ENCODE measurements around the gene FHOD3. TPM values are rescaled to one million over a fixed set of nuclear protein-coding genes. Genes with fewer than 3 reads are reported as not detected.

The FHOD3 gene
- total and polyA plus RNA-seq, 2 of the 13 experiments (the other 11 are each of a cell fraction or from before 2014, with no cell fraction given) = 0.07 TPM; not detected in 1

GRCh38 chr18:36391426-36392145 lies 94.1 kb downstream of the FHOD3 start (continued):
- no peak for TF ChIP-seq ZBTB10 (CRISPR knock-in tag; IDR thresholded peaks at IDR 0.05; ENCODE audit: borderline replicate concordance)
- no peak for TF ChIP-seq AKAP8 (CRISPR knock-in tag; IDR thresholded peaks at IDR 0.05)

- Histone ChIP-seq H4K20me1 (ENCODE audit: insufficient read depth, low read length) (no peaks in the 10 kb centered on the region), H3K36me3 (replicated peaks in 1 of 2; ENCODE audit: control insufficient read depth in 1 of 2, insufficient read depth in 2 of 2, low read length in 2 of 2) (no peaks in the 10 kb centered on the region), H2AFZ (ENCODE audit: low read length) (no peak overlapping the region), H3K9me3 (ENCODE audit: low read length) (peaks cover 16% of the 10 kb centered on the region), H3K27ac (ENCODE audit: extremely low read length, insufficient read depth, low read length) (no peak overlapping the region), H3K4me1 (ENCODE audit: insufficient read depth, low read length) (no peaks in the 10 kb centered on the region), H3K79me2 (ENCODE audit: insufficient read depth, low read length) (no peaks in the 10 kb centered on the region), H3K4me2 (ENCODE audit: low read depth, low read length) (no peak overlapping the region), H3K27me3 (ENCODE audit: control insufficient read depth in 1 of 2, insufficient read depth in 2 of 2, low read length in 2 of 2) (no peaks in the 10 kb centered on the region), H3K9ac (ENCODE audit: insufficient read depth, low read depth, low read length) (no peak overlapping the region), H3K4me3 (replicated peaks in 1 of 3; ENCODE audit: insufficient read depth in 1 of 3, low read depth in 2 of 3, low read length in 3 of 3) (no peak overlapping the region)
- ATAC-seq (no peak), FAIRE-seq (no peak), DNase-seq (ENCODE audit: low spot score) (no peak)
- in situ Hi-C loops (cut with HindIII; ENCODE audit: extremely low pct_ligation_motif_present, low pct_unique_long_range_greater_than_20kb) (no loop called here), intact Hi-C loops (cut with micrococcal nuclease; ENCODE audit: unreplicated experiment) (no loop called here)
- ChIA-PET CTCF (ENCODE audit: low intra/inter-chr PET ratio, low total read pairs) (no interaction called here), POLR2A (no interaction called here)
- no TSS peak for BruUV-seq (replicated peaks)
- 63% methylated on average over 4 of the region's 4 CpGs for WGBS (ENCODE audit: low lambda C conversion rate)
- TF ChIP-seq RORA (CRISPR knock-in tag; IDR thresholded peaks at IDR 0.05) = no peak
- no peak for TF ChIP-seq ZNF430 (CRISPR knock-in tag; IDR thresholded peaks at IDR 0.05)
- no peak for TF ChIP-seq KMT2B (CRISPR knock-in tag; IDR thresholded peaks at IDR 0.05)
- no peak for TF ChIP-seq BRF2 (CRISPR knock-in tag; IDR thresholded peaks at IDR 0.05)
- TF ChIP-seq ZBTB37 (CRISPR knock-in tag; IDR thresholded peaks at IDR 0.05) = no peak
- TF ChIP-seq BRD4 (CRISPR knock-in tag; IDR thresholded peaks at IDR 0.05) = no peak
- TF ChIP-seq NONO (IDR thresholded peaks at IDR 0.05) = no peak
- TF ChIP-seq NONO (CRISPR knock-in tag; conservative IDR thresholded peaks at IDR 0.05) = no peak
- no peak for TF ChIP-seq TCF12 (IDR thresholded peaks at IDR 0.05)
- TF ChIP-seq TCF12 (CRISPR knock-in tag; IDR thresholded peaks at IDR 0.05) = no peak
- no peak for TF ChIP-seq MED1 (CRISPR knock-in tag; IDR thresholded peaks at IDR 0.05)
- TF ChIP-seq ZNF878 (CRISPR knock-in tag; IDR thresholded peaks at IDR 0.05) = no peak
- no peak for TF ChIP-seq ZNF724P (CRISPR knock-in tag; IDR thresholded peaks at IDR 0.05; ENCODE audit: borderline replicate concordance)
- no peak for TF ChIP-seq ARID3A (IDR thresholded peaks at IDR 0.05; ENCODE audit: low read depth, low read length)
These were observed 94.9 kb downstream of the FHOD3 start for GRCh38 chr18:36392164-36392978.

Data from HepG2 (cell line).